Astrocyte of the hippocampus (primary cell): ENCODE data around the gene C2orf76.
A peak's percentile ranks its signal among the peaks of the same experiment; 100 is the strongest.
"Not testable (repeated sequence)": the region's sequence is repeated elsewhere in the genome, so short reads cannot be mapped to it uniquely, and the experiment has no call there.

Source experiments
- DNase-seq: peaks from one replicate; pipeline ENCODE4 v3.0.0; 2011; ENCODE audit warnings: low read depth, low spot score

The C2orf76 gene

GRCh38 chr2:119366649-119367471 lies at the start of gene C2orf76, which contains the start of gene DBI:
Gene C2orf76, minus strand, starts transcription at chr2:119366834. Its CDS starts 26,875 bp downstream, at chr2:119339959.
Gene DBI, plus strand, starts transcription at chr2:119366977. Its CDS starts 75 bp downstream, at chr2:119367052.
- DNase-seq = peak; percentile 98

- no peak for DNase-seq
Observed at GRCh38 chr2:119415630-119416029, 49.0 kb upstream of the C2orf76 start.

GRCh38 chr2:119414894-119415293 lies 48.3 kb upstream of the C2orf76 start:
- DNase-seq = no peak

GRCh38 chr2:119409506-119409905 lies 42.9 kb upstream of the C2orf76 start:
- no peak for DNase-seq

GRCh38 chr2:119408221-119408619 lies 41.6 kb upstream of the C2orf76 start:
- DNase-seq = no peak

- DNase-seq = peak; percentile 75
Observed at GRCh38 chr2:119407430-119408220, 41.0 kb upstream of the C2orf76 start.

- DNase-seq = no peak
Observed at GRCh38 chr2:119405151-119405550, 38.5 kb upstream of the C2orf76 start.

GRCh38 chr2:119403618-119404017 lies 37.0 kb upstream of the C2orf76 start:
- not testable (repeated sequence) for DNase-seq

- no peak for DNase-seq
Observed at GRCh38 chr2:119402645-119403560, 36.3 kb upstream of the C2orf76 start.

GRCh38 chr2:119402106-119402505 lies 35.5 kb upstream of the C2orf76 start:
- no peak for DNase-seq

- no peak for DNase-seq
Observed at GRCh38 chr2:119397196-119397595, 30.6 kb upstream of the C2orf76 start.

- DNase-seq = no peak
Observed at GRCh38 chr2:119393971-119394748, 27.5 kb upstream of the C2orf76 start.

- DNase-seq = peak; percentile 52
Observed at GRCh38 chr2:119389615-119390306, 23.1 kb upstream of the C2orf76 start.

GRCh38 chr2:119387381-119388129 lies 20.9 kb upstream of the C2orf76 start:
- DNase-seq = peak; percentile 53

- DNase-seq = no peak
Observed at GRCh38 chr2:119385466-119385865, 18.8 kb upstream of the C2orf76 start.

GRCh38 chr2:119384971-119385370 lies 18.3 kb upstream of the C2orf76 start:
- no peak for DNase-seq

- DNase-seq = no peak
Observed at GRCh38 chr2:119383410-119384140, 16.9 kb upstream of the C2orf76 start.

- no peak for DNase-seq
Observed at GRCh38 chr2:119378566-119378965, 11.9 kb upstream of the C2orf76 start.

- no peak for DNase-seq
Observed at GRCh38 chr2:119377993-119378345, 11.3 kb upstream of the C2orf76 start.
